ENCODE results near the gene SIRPB2. TPM values are rescaled to one million over a fixed set of nuclear protein-coding genes. Genes with fewer than 3 reads are reported as not detected.

SIRPB2 gene
- polyA plus RNA-seq, 1 donor (not counting 4 experiments of a cell fraction or from before 2014, with no cell fraction given): 1.6 TPM

- H3K4me3 ChIP-seq (ENCODE audit: control insufficient read depth in 2 of 3, extremely low read depth in 1 of 3, insufficient read depth in 2 of 3, low read depth in 1 of 3, low read length in 3 of 3): no peak overlapping the region
- no peaks in the 10 kb centered on the region for H3K36me3 ChIP-seq (ENCODE audit: control insufficient read depth in 2 of 2, extremely low read depth in 1 of 2, insufficient read depth in 2 of 2, low read length in 2 of 2)
- no peak overlapping the region for H2AFZ ChIP-seq (ENCODE audit: control insufficient read depth, low read length)
- dilution Hi-C loops (cut with MboI; ENCODE audit: extremely low pct_ligation_motif_present, low sequenced_read_pairs): no loop called here
- peaks cover under 1% of the 10 kb centered on the region for H3K9me3 ChIP-seq (ENCODE audit: control insufficient read depth, low read depth, low read length)
- no peak overlapping the region for H3K4me2 ChIP-seq (ENCODE audit: control insufficient read depth, extremely low read depth, insufficient read depth, low read depth, low read length)
- no peak for FAIRE-seq
- TF ChIP-seq EZH2 (IDR thresholded peaks at IDR 0.05; ENCODE audit: low read length) (no peak), CTCF (optimal IDR thresholded peaks at IDR 0.05 in 1 of 3, IDR thresholded peaks at IDR 0.05 in 1 of 3, conservative IDR thresholded peaks at IDR 0.05 in 1 of 3; ENCODE audit: extremely low read depth in 1 of 3, insufficient read depth in 2 of 3, low read length in 3 of 3) (no peak)
- H3K9ac ChIP-seq (ENCODE audit: control insufficient read depth, extremely low read depth, insufficient read depth, low read length): no peak overlapping the region
- no peak overlapping the region for H3K27ac ChIP-seq (ENCODE audit: control insufficient read depth, insufficient read depth, low read length)
- no peaks in the 10 kb centered on the region for H3K27me3 ChIP-seq (ENCODE audit: control insufficient read depth, extremely low read depth, insufficient read depth, low read length)
- H3K79me2 ChIP-seq (ENCODE audit: control insufficient read depth, insufficient read depth, low read length): no peaks in the 10 kb centered on the region
- no peaks in the 10 kb centered on the region for H4K20me1 ChIP-seq (ENCODE audit: control insufficient read depth, extremely low read depth, insufficient read depth, low read length)
- no peaks in the 10 kb centered on the region for H3K9me1 ChIP-seq (ENCODE audit: control insufficient read depth, extremely low read depth, insufficient read depth, low read length)
- peaks cover 32% of the 10 kb centered on the region for H3K4me1 ChIP-seq (ENCODE audit: control insufficient read depth, extremely low read depth, insufficient read depth, low read length)
- DNase-seq (ENCODE audit: low read depth, low spot score): no peak
Observed at GRCh38 chr20:1426231-1426849, 64.9 kb downstream of the SIRPB2 start.

Small RNAs within 50 kb of the gene (small RNA-seq; reads per million reads assigned to genes)
- 0 reads per million in 3 experiments for gene RNU6-917P (ENCODE audit: insufficient read length in 3 of 3, low read depth in 3 of 3, low replicate concordance in 1 of 3)

Other genes starting within 250 kb of the SIRPB2 start
- gene SNPH, start 225.1 kb downstream of the SIRPB2 start, polyA plus RNA-seq: 1.3 to 2.4 TPM (median 1.4 TPM) in 3 replicates
- gene SDCBP2, start 162.3 kb downstream of the SIRPB2 start, polyA plus RNA-seq: 27.8 to 78.9 TPM (median 36.0 TPM) in 3 replicates
- gene FKBP1A, start 98.4 kb downstream of the SIRPB2 start, polyA plus RNA-seq: 776 to 1,168 TPM (median 1,010 TPM) in 3 replicates
- gene NSFL1C, start 24.6 kb downstream of the SIRPB2 start, polyA plus RNA-seq: 23.9 to 45.4 TPM (median 38.8 TPM) in 3 replicates
- gene SIRPD, start 66.3 kb upstream of the SIRPB2 start, polyA plus RNA-seq: not detected in 3 replicates
- 0.06 TPM in 1 of 3 replicates, not detected in the others for gene SIRPB1, start 128.6 kb upstream of the SIRPB2 start, polyA plus RNA-seq
- 0.04 to 0.17 TPM in 2 of 3 replicates, not detected in the other for gene SIRPG, start 166.4 kb upstream of the SIRPB2 start, polyA plus RNA-seq

Data from keratinocyte (primary cell).